Measurements from ENCODE around the gene CMTM2.

CMTM2 gene

DNA sequence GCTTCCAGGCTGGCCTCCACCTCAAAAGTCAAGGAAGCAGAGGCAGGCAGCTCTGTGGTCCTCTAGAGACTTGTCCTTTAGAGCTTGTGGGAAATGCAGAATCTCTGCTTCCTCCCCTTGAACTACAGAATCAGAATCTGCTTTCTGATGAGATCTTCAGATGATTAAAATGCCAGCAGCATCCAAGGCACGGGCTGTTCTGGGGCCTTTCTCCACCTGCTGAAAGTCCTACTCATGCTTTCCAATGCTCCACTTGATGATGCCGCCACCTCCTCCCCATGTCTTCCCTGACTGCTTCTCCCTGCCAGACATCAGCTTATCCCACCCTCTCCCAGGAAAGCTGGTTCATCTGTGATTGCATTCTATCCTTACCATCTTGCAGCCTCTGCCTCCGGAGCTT lies 58.5 kb downstream of the CMTM2 start:
- DNase-seq: no peak
